Keratinocyte (primary cell): ENCODE results near the gene PYGB. TPM values are rescaled to one million over a fixed set of nuclear protein-coding genes. Genes with fewer than 3 reads are reported as not detected.

Experiments
- DNase-seq: peaks from one replicate; pipeline ENCODE4 v3.0.0-alpha.2; 2011; ENCODE audit warnings: low read depth, missing footprints, low spot score
- FAIRE-seq: peaks from 2 replicates; lab custom pipeline; 2011; peaks lifted over from hg19 to GRCh38; lab: Jason Lieb, UNC
- H2AFZ ChIP-seq: 2 replicates; pipeline ENCODE4 v1.6.0; 2012; ENCODE audit warnings: low read length, control low read depth, inconsistent platforms; ENCODE audit not compliant: control insufficient read depth
- H3K27ac ChIP-seq: 2 replicates; pipeline ENCODE4 v1.5.1; 2011; ENCODE audit warnings: low read length; ENCODE audit not compliant: control insufficient read depth, insufficient read depth
- H3K27me3 ChIP-seq: 3 replicates; pipeline ENCODE4 v1.6.0; 2011; ENCODE audit warnings: low read length; ENCODE audit not compliant: control insufficient read depth, insufficient read depth; ENCODE audit errors: extremely low read depth
- H3K36me3 ChIP-seq, 2 experiments: 2 replicates in 1 of 2; 3 replicates in 1 of 2; pipeline ENCODE4 v1.5.1; 2011; ENCODE audit warnings: low read length in 2 of 2, mild to moderate bottlenecking in 1 of 2; ENCODE audit not compliant: control insufficient read depth in 2 of 2, insufficient read depth in 2 of 2; ENCODE audit errors: extremely low read depth in 1 of 2
- H3K4me1 ChIP-seq: 3 replicates; pipeline ENCODE4 v1.5.1; 2011; ENCODE audit warnings: low read length; ENCODE audit not compliant: control insufficient read depth, insufficient read depth; ENCODE audit errors: extremely low read depth
- H3K4me2 ChIP-seq: 3 replicates; pipeline ENCODE4 v1.6.0; 2011; ENCODE audit warnings: low read depth, low read length; ENCODE audit not compliant: control insufficient read depth, insufficient read depth; ENCODE audit errors: extremely low read depth
- H3K4me3 ChIP-seq, 3 experiments: fragments of 200-600 bp in 1 of 3; sonication (generic) in 1 of 3; 2 replicates in 2 of 3; 3 replicates in 1 of 3; pipeline ENCODE4 v1.5.1; 2011 to 2016; ENCODE audit warnings: low read length in 3 of 3, mild to moderate bottlenecking in 3 of 3, control low read depth in 2 of 3, inconsistent platforms in 1 of 3, low read depth in 1 of 3, mixed read lengths in 1 of 3, mixed run types in 1 of 3, moderate library complexity in 1 of 3; ENCODE audit not compliant: control insufficient read depth in 2 of 3, insufficient read depth in 2 of 3; ENCODE audit errors: extremely low read depth in 1 of 3
- H3K79me2 ChIP-seq: 2 replicates; pipeline ENCODE4 v1.6.0; 2012; ENCODE audit warnings: low read length; ENCODE audit not compliant: control insufficient read depth, insufficient read depth
- H3K9ac ChIP-seq: 3 replicates; pipeline ENCODE4 v1.6.0; 2011; ENCODE audit warnings: low read length; ENCODE audit not compliant: control insufficient read depth, insufficient read depth; ENCODE audit errors: extremely low read depth
- H3K9me1 ChIP-seq: 3 replicates; pipeline ENCODE4 v1.6.0; 2011; ENCODE audit warnings: low read length; ENCODE audit not compliant: control insufficient read depth, insufficient read depth; ENCODE audit errors: extremely low read depth
- H3K9me3 ChIP-seq: 2 replicates; pipeline ENCODE4 v1.5.1; 2012; ENCODE audit warnings: low read depth, low read length; ENCODE audit not compliant: control insufficient read depth
- H4K20me1 ChIP-seq: 3 replicates; pipeline ENCODE4 v1.6.0; 2011; ENCODE audit warnings: low read length; ENCODE audit not compliant: control insufficient read depth, insufficient read depth; ENCODE audit errors: extremely low read depth
- CTCF ChIP-seq, 3 experiments: IDR thresholded peaks in 1 of 3; conservative IDR thresholded peaks in 1 of 3; optimal IDR thresholded peaks in 1 of 3; 2 replicates in 2 of 3; 3 replicates in 1 of 3; pipeline versions ENCODE3 to v1.5.1; 2011; ENCODE audit warnings: low read length in 3 of 3, mild to moderate bottlenecking in 3 of 3, moderate library complexity in 2 of 3, control low read depth in 1 of 3, inconsistent platforms in 1 of 3; ENCODE audit not compliant: insufficient read depth in 2 of 3; ENCODE audit errors: extremely low read depth in 1 of 3
- EZH2 ChIP-seq: IDR thresholded peaks from one replicate; pipeline ENCODE4 v1.6.1; 2012; ENCODE audit warnings: inconsistent platforms, mild to moderate bottlenecking, low read length, moderate library complexity
- dilution Hi-C: fragments of 300-500 bp; cut with MboI; formaldehyde crosslinking; loops from one replicate; pipeline ENCODE4 v1.7.0; 2020; ENCODE audit warnings: low sequenced_read_pairs; ENCODE audit not compliant: extremely low pct_ligation_motif_present
- polyA plus RNA-seq, 5 experiments: library from polyadenylated mRNA; depleted of rRNA in 3 of 5; stranded (reverse) in 3 of 5; stranded (forward) in 1 of 5; unstranded in 1 of 5; fragments of >200 nt; gene quantifications; 1 replicate in 1 of 5; 2 replicates in 3 of 5; 3 replicates in 1 of 5; pipeline versions ENCODE4 v1.2.1 to v1.2.3, GENCODE V29; 2011 to 2012; ENCODE audit warnings: missing spikeins in 2 of 5, low read depth in 1 of 5, low replicate concordance in 1 of 5

The PYGB gene
- polyA plus RNA-seq, 1 donor (not counting 4 experiments of a cell fraction or from before 2014, with no cell fraction given), result 78.3 TPM

GRCh38 chr20:25203871-25204320 lies 44.0 kb upstream of the PYGB start:
- peaks cover 23% of the 10 kb centered on the region for H3K4me1 ChIP-seq
- TF ChIP-seq EZH2, result no peak
- no peak for TF ChIP-seq CTCF (optimal IDR thresholded peaks at IDR 0.05 in 1 of 3, IDR thresholded peaks at IDR 0.05 in 1 of 3, conservative IDR thresholded peaks at IDR 0.05 in 1 of 3; ENCODE audit: extremely low read depth in 1 of 3, insufficient read depth in 2 of 3, low read length in 3 of 3)
- no peak overlapping the region for H3K4me2 ChIP-seq
- no peaks in the 10 kb centered on the region for H3K9me3 ChIP-seq
- H3K79me2 ChIP-seq, result peaks cover 76% of the 10 kb centered on the region
- peaks cover 5% of the 10 kb centered on the region for H4K20me1 ChIP-seq
- H3K4me3 ChIP-seq, result no peak overlapping the region
- peaks cover 13 to 15% of the 10 kb centered on the region in 2 experiments for H3K36me3 ChIP-seq
- H3K9me1 ChIP-seq, result peaks cover 3% of the 10 kb centered on the region
- dilution Hi-C loops, result no loop called here
- no peak for FAIRE-seq
- DNase-seq, result no peak
- no peak overlapping the region for H3K27ac ChIP-seq
- no peak overlapping the region for H2AFZ ChIP-seq
- H3K9ac ChIP-seq, result no peak overlapping the region
- H3K27me3 ChIP-seq, result no peaks in the 10 kb centered on the region

- Histone ChIP-seq H4K20me1 (peaks cover 5% of the 10 kb centered on the region), H3K27ac (no peak overlapping the region), H3K79me2 (peaks cover 69% of the 10 kb centered on the region), H3K4me2 (peak overlapping the region; percentile 3), H3K9me1 (peaks cover 3% of the 10 kb centered on the region), H3K4me1 (peaks cover 15% of the 10 kb centered on the region), H3K4me3 (no peak overlapping the region), H3K9ac (no peak overlapping the region), H3K36me3 (peaks cover 15 to 17% of the 10 kb centered on the region in 2 experiments), H2AFZ (no peak overlapping the region), H3K9me3 (no peaks in the 10 kb centered on the region), H3K27me3 (no peaks in the 10 kb centered on the region)
- TF ChIP-seq CTCF (optimal IDR thresholded peaks at IDR 0.05 in 1 of 3, IDR thresholded peaks at IDR 0.05 in 1 of 3, conservative IDR thresholded peaks at IDR 0.05 in 1 of 3; ENCODE audit: extremely low read depth in 1 of 3, insufficient read depth in 2 of 3, low read length in 3 of 3), result no peak
- TF ChIP-seq EZH2, result no peak
- DNase-seq (no peak), FAIRE-seq (no peak)
- dilution Hi-C loops, result no loop called here
Observed at GRCh38 chr20:25204550-25205276, 43.2 kb upstream of the PYGB start.
